GM19023 (cell line): ENCODE measurements around the gene RAB3C.

Source experiments
- ATAC-seq: cut with Tn5 transposase; IDR thresholded peaks from one replicate; pipeline ENCODE4 v1.9.1; 2021; ENCODE audit warnings: mild to moderate bottlenecking, moderate library complexity; ENCODE audit not compliant: unreplicated experiment

The RAB3C gene

GRCh38 chr5:58860680-58861079 is 277.8 kb downstream of the RAB3C start:
- ATAC-seq, result no peak

- no peak for ATAC-seq
These were observed 286.1 kb downstream of the RAB3C start for GRCh38 chr5:58868931-58869330.

- ATAC-seq, result no peak
These were observed 288.9 kb downstream of the RAB3C start for GRCh38 chr5:58871648-58872242.

GRCh38 chr5:58872670-58873273 is 289.9 kb downstream of the RAB3C start:
- ATAC-seq, result no peak

- ATAC-seq, result no peak
These were observed 292.7 kb downstream of the RAB3C start for GRCh38 chr5:58875599-58875998.

- peak; percentile 35 for ATAC-seq
These were observed 302.4 kb downstream of the RAB3C start for GRCh38 chr5:58885260-58885659.

- peak; percentile 72 for ATAC-seq
These were observed 303.7 kb downstream of the RAB3C start for GRCh38 chr5:58886315-58887207.

GRCh38 chr5:58887311-58887710 is 304.4 kb downstream of the RAB3C start:
- no peak for ATAC-seq

- no peak for ATAC-seq
These were observed 305.0 kb downstream of the RAB3C start for GRCh38 chr5:58887721-58888409.

GRCh38 chr5:58890265-58890664 is 307.4 kb downstream of the RAB3C start:
- no peak for ATAC-seq

- no peak for ATAC-seq
These were observed 307.8 kb downstream of the RAB3C start for GRCh38 chr5:58890701-58891085.

- ATAC-seq, result no peak
These were observed 308.5 kb downstream of the RAB3C start for GRCh38 chr5:58891086-58891970.

GRCh38 chr5:58891971-58892343 is 309.1 kb downstream of the RAB3C start:
- ATAC-seq, result no peak

- ATAC-seq, result no peak
These were observed 310.7 kb downstream of the RAB3C start for GRCh38 chr5:58893551-58893950.

- ATAC-seq, result no peak
These were observed 315.1 kb downstream of the RAB3C start for GRCh38 chr5:58898006-58898405.

GRCh38 chr5:58898538-58898937 is 315.7 kb downstream of the RAB3C start:
- ATAC-seq, result no peak

- no peak for ATAC-seq
These were observed 318.4 kb downstream of the RAB3C start for GRCh38 chr5:58901271-58901670.

- ATAC-seq, result no peak
These were observed 319.4 kb downstream of the RAB3C start for GRCh38 chr5:58902305-58902704.

GRCh38 chr5:58902765-58903164 is 319.9 kb downstream of the RAB3C start:
- no peak for ATAC-seq

GRCh38 chr5:58904737-58905136 is 321.9 kb downstream of the RAB3C start:
- no peak for ATAC-seq
